Hypothalamus (tissue), 51 donors: ENCODE data around the gene FAM9C.
"Not testable (repeated sequence)": the region's sequence is repeated elsewhere in the genome, so short reads cannot be mapped to it uniquely, and the experiment has no call there.

Experiments
- DNase-seq, 51 donors: peaks; one replicate each; lab custom pipeline; 2025; lab: John Stamatoyannopoulos, UW

Gene FAM9C

GRCh38 chrX:13044441-13044840 is at the start of gene FAM9C:
Gene FAM9C (minus strand): TSS chrX:13044620. CDS start chrX:13043789, 831 bp downstream.
- no peak for DNase-seq

DNA sequence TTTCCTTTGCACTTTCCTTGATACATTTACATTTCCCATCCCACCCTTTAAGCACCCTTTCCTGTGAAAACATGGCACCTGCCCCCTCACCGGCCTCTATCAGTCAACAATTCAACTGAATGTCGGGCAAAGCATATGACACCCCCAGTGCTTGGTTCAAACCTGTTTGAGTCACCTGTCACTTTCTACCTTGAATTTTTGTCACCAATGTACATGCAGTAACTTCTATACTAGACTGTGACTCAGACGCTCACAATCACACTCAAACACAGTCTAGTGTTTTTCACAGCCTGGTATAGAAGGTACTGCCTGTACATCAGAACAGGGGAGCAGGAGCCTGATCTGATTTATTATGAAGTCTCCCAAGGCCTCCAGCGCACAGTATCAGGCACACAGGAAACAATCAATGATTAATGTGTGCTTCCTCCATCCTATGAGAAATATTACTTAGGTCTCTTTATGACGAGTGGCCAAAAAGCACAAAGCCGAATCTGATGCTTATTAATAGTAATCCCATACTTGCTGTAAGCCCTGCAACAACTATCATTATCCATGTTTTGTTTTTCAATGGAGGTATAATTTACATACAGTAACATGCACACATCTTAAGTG is 49.2 kb upstream of the FAM9C start:
- DNase-seq: no peak

DNA sequence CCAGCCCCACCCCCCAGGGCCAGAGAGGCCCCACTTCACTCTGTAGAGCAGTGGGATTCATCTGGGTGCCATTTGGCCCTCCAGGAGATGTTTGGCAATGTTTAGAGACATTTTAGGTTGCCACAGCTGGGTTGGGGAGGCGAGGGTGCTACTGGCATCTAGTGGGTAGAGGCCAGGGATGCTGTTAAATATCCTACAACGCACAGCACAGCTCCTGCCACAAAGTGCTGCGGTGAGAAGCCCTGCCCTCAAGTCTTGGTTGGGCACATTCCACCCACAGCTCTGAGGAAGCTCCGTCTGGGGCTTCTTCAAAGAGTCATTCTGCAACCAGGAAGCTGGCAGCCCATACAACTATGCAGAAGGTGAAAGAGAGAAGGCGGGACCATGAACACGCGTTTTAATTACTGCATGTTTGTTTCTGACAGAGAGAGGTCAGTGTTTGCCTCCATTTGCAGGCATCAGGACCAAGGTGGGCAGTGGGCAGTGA is 48.1 kb upstream of the FAM9C start:
- peak in 10 of 51 donors; percentile 0 to 35 (median 4) for DNase-seq

- no peak for DNase-seq
Observed at GRCh38 chrX:13091111-13091765, 46.8 kb upstream of the FAM9C start.

DNA sequence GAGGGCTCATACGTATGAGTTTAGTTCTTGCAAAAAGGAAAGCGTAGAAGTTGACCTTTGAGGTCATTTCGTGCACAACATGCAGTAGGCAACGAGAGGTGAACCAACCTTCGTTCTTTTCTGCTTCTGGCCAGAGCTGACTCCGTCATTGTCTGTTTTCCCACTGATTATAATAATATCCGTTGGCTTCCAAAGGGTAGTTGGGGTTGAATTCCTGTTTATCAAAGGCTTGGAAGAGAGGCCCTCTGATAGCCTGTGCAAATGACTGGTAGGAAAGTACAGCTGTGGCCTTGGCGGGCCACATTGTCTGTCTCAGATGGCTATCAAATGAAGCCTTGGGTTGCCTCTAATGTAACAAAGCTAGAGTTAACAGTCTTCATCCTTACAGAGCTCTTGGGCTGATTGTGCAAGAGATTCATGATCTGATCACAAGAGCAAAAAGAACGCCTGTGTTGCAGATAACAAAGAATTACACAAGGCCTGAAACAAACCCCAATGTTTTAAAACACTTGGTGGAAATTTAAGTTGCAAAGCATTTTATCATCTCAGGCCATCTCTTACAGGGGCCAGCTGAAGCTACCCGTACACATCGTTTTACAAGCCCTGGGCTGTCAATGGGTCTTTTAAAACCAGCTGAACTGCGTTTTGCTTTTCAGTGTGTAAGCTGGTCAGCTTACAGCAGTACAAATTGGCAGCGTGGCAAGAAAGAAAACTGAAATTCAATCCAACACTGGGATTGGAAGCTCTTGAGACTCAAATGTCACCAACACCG is 46.1 kb upstream of the FAM9C start:
- peak in 3 of 51 donors; percentile 1 to 44 (median 8) for DNase-seq

DNA sequence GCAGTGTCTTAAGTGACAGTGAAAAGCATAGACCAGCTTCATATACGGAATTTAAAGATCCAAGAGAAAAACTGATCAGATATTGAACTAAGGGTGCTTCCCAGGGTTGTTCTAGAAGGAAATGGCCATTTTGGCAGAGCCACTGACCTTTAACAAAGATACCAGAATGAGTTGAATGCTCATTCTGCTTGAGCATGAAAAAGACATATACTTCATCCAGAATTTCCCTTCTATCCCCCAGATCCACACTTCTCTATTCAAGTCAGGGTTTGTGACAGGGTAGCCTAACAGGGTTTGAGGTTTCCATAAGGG is 45.6 kb upstream of the FAM9C start:
- DNase-seq: no peak

DNA sequence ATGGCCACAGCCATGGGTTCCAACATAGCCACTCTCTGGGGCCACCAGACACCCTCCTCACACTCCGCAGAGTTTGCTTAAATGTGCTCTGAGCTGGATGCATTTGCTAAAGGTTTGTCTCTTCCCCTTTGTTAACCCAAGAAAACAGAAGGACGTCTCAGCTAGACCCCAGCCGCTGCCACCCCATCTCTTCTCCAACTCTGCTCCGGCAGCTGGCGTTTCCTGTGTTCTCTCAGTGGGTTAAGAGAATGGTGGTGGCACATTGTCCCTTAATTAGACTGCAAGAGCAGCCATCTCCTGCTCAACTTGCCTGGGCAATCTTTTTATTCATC is 43.7 kb upstream of the FAM9C start:
- DNase-seq: no peak

DNA sequence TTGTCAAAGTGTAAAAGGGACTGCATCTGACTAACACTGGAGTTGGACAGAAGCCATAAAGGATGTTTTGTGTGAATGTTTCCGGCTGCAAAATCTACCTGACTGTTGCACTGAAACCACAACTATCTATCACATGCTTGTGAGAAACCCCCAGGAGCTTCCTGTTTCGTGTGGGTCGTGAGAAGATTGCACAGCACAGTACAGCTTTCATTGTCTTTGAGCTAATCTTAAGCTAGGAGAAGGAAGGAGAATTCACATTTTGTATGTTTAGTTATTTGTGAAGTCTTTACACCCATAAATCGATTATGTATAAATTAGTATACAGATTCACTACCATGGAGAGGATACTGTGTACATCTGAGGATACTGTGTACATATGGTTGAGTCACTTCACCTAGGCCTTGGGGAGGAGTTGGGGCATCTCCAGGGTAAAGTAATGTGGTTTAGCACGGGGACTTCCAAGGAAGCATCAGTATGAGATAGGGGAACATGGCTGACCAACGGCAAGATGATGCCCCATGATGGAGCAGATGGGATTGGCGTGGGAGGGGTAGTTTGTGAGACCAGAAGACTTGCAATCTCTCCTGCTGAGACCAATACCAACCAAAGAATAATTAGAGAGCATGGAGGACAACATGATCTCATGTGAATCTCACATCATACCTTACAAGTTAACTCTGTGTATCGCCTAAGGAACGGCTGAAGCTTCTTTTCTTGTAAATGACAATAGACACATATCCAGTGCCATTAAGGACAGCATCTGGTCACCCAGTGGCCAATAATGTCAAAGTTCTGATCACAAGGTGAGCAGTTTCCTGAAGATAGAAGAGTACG is 43.1 kb upstream of the FAM9C start:
- DNase-seq: no peak

GRCh38 chrX:13086793-13087321 is 42.4 kb upstream of the FAM9C start:
- not testable (repeated sequence) for DNase-seq

- no peak for DNase-seq
Observed at GRCh38 chrX:13086076-13086475, 41.7 kb upstream of the FAM9C start.

DNA sequence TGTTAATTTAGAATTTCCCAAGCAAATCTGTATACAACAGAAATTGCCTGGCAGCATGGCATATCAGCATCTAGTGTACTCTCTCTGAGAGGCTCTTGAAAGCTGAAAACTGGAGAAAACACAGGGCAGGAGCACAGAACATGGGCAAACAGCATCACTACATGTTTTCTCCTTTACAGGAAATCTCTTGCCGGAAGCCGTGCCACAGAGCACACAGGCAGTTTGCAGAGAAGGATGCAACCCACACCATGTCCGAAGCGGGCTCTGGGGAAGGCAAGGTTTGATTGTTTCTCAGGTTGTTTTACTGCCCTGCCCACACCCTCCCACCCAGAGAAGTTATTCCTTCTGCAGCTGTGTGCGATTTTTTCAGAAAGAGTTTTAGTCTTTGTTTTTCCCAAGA is 41.1 kb upstream of the FAM9C start:
- DNase-seq: no peak

GRCh38 chrX:13084611-13085010 is 40.2 kb upstream of the FAM9C start:
- DNase-seq: no peak

DNA sequence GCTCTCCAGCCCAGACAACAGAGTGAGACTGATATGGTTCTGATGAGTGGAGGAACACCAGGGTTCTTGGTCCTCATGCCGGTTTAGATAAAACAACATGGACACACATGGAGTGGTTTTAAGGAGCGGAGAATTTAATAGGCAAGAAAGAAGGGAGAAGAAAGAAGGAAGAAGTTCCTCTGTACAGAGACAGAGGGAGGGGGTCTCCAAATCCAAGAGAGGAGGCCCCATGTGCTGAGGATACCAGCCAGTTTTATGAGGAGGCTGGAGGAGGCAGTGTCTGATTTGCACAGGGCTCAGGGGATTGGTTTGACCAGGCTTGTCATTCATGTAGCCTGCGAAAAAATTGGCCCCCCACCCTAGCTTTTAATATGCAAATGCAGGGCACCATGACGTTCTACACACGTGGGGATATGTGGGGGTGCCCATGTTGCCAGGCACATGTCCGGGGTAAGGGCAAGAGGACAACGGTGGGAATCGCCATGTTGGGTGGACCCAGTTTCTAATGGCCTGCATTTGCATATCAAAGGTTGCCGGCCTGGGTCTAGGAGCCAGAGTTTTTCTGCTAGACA is 39.4 kb upstream of the FAM9C start:
- not testable (repeated sequence) for DNase-seq

GRCh38 chrX:13082206-13083065 is 38.0 kb upstream of the FAM9C start:
- DNase-seq: no peak

DNA sequence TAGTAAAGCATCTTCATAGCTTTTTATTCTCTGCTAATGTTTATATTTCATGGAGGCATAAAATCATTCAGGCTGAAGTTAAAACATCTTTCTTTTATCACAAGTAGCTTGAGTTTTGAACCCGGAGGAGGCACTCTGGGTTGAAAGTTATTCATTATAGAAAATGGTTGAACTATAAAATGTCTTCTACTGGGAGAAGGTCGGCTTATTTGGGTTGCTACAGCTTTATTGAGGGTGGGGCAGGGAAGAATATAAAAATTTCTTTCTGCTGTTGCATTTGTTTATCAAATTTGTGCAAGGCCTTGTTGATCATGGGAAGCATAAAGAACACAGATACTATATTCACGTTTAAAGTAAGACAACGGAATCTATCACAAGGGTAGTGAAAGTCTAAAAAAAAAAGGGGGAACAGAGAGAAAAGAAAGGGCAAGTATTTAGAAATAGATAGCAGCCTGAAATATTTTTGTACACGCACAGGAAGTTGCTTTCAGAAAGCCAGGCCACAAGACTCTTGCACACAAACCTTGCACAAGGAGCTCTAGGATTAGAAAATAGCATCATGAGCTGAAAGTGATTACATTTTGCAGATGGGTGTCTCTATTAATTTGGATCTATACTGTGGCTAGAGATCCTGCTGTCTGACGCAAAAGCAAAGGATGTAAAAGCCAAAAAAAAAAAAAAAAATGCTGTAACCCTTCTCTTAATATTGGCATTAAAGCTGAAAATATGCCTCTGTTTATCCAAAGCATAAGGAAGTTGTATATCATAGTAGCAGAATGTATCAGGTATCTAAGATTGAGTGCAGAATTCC is 37.2 kb upstream of the FAM9C start:
- no peak for DNase-seq

DNA sequence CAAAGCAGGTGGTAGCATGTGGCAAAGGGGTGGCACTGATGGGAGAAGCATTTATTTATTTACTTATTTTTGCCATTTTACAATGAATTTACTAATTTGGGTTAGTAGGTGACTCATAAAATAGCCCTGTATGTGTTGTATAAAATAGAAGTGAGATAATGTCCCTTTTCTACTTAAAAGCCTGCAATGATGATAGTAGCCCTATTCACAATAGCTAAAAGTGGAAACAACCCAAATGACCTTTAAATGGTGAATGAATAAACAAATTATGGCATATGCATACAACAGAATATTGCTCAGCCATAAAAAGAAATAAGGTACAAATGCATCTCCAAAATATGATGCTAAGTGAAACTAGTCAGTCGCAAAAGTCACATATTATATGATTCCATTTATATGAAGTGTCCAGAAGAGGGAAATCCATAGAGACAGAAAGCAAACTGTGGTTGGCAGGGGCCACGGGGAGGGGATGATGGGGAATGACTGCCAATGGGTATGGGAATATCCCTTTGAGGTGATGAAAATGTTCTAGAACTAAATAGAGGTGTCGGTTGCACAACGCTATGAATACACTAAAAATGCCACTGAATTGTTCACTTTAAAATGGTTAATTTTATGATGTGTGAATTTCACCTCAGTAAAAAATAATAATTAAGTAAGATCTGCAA is 35.8 kb upstream of the FAM9C start:
- DNase-seq: no peak

DNA sequence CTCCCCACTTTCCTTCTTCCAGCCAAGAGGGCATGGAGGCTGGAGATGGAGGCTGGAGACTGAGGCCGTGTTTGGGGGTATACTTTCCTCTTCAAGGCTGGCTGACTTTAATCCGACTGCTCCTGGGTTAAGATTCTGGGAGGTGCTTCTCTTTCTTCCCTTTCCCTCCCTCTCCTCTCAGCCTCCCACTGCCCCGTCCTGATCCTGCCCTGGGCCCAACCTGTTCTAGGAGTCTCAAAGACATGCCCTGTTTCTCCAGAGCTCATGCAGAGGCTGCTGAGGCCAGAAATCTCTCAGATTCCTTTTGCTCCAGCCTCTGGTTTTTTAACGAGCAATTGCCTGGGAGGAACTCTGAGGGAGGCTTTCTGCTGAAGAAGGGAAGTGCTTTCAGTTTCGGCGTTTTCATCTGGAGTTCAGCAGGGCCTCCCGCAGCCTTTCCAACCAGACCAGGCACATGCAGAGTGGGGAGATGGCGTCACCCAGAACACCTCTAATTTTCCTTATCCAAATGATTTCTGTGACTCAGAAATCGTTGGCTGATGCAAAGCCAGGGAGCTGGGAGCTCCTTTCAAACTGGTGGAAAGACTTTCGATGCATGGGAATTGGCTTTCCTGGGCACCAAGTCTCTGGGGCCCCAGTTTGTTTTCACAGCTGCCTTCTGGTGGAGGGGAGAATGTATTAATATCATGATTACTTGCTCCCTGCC is 34.5 kb upstream of the FAM9C start:
- peak in 4 of 51 donors; percentile 1 to 13 (median 6) for DNase-seq
